ENCODE measurements around the gene ZNF724.

GRCh38 chr19:23294141-23294540 lies 43.9 kb upstream of the ZNF724 start:
- no peak for TF ChIP-seq ZBTB49 (tag by site-specific recombination; IDR thresholded peaks at IDR 0.05; ENCODE audit: low read depth)
- no peak for TF ChIP-seq ZNF488 (tag by site-specific recombination; IDR thresholded peaks at IDR 0.05)
- no peak for TF ChIP-seq CTCF (tag by site-specific recombination; IDR thresholded peaks at IDR 0.05)
- TF ChIP-seq ZBTB17 (tag by site-specific recombination; IDR thresholded peaks at IDR 0.05), result no peak
- no peak for TF ChIP-seq KLF17 (tag by site-specific recombination; IDR thresholded peaks at IDR 0.05)
- TF ChIP-seq ZBTB7A (tag by site-specific recombination; IDR thresholded peaks at IDR 0.05; ENCODE audit: low read depth), result no peak
- TF ChIP-seq PATZ1 (tag by site-specific recombination; IDR thresholded peaks at IDR 0.05), result no peak
- no peak for TF ChIP-seq ZNF433 (tag by site-specific recombination; IDR thresholded peaks at IDR 0.05; ENCODE audit: low read depth)
- TF ChIP-seq ZNF571 (tag by site-specific recombination; IDR thresholded peaks at IDR 0.05), result no peak
- TF ChIP-seq SALL2 (tag by site-specific recombination; IDR thresholded peaks at IDR 0.05; ENCODE audit: borderline replicate concordance), result no peak
- TF ChIP-seq HOXC10 (CRISPR knock-in tag; IDR thresholded peaks at IDR 0.05), result no peak
- TF ChIP-seq ZNF148 (tag by site-specific recombination; IDR thresholded peaks at IDR 0.05; ENCODE audit: borderline replicate concordance), result no peak

Data from HEK293 (cell line).